HepG2 (cell line): ENCODE measurements around the gene MKS1. TPM values are rescaled to one million over a fixed set of nuclear protein-coding genes. Genes with fewer than 3 reads are reported as not detected.

Experiments used
- DNMT1 ChIP-seq: sonication (generic); formaldehyde crosslinking; IDR thresholded peaks from 2 replicates; pipeline ENCODE4 v1.5.1; 2020; ENCODE audit warnings: mild to moderate bottlenecking, missing genetic modification reagents
- FOXK1 ChIP-seq: sonication (generic); formaldehyde crosslinking; IDR thresholded peaks from 2 replicates; pipeline ENCODE4 v1.4.0; 2020; ENCODE audit warnings: low read depth, missing genetic modification reagents, borderline replicate concordance
- FOXO1 ChIP-seq: sonication (generic); formaldehyde crosslinking; IDR thresholded peaks from 2 replicates; pipeline ENCODE4 v1.4.0; 2020; ENCODE audit warnings: missing genetic modification reagents
- HNF4G ChIP-seq, 2 experiments: sonication (generic) in 1 of 2; formaldehyde crosslinking in 1 of 2; IDR thresholded peaks; 2 replicates each; pipeline versions ENCODE4 v1.4.0 to v1.6.1; 2011 to 2020; ENCODE audit warnings: borderline replicate concordance in 2 of 2, low read depth in 2 of 2, mild to moderate bottlenecking in 2 of 2, low read length in 1 of 2, missing genetic modification reagents in 1 of 2, moderate library complexity in 1 of 2
- KAT8 ChIP-seq: IDR thresholded peaks from 2 replicates; pipeline ENCODE4 v1.6.1; 2016; ENCODE audit warnings: missing genetic modification reagents, missing compliant biosample characterization
- KDM5B ChIP-seq: sonication (generic); formaldehyde crosslinking; IDR thresholded peaks from 2 replicates; pipeline ENCODE4 v1.4.0; 2020; ENCODE audit warnings: missing genetic modification reagents, mild to moderate bottlenecking, borderline replicate concordance
- SAP130 ChIP-seq: IDR thresholded peaks from 2 replicates; pipeline ENCODE4 v1.6.1; 2016; ENCODE audit warnings: low read depth
- YEATS4 ChIP-seq: sonication (generic); formaldehyde crosslinking; IDR thresholded peaks from 2 replicates; pipeline ENCODE4 v1.4.0; 2020; ENCODE audit warnings: missing genetic modification reagents, borderline replicate concordance
- ZC3H4 ChIP-seq: sonication (generic); formaldehyde crosslinking; IDR thresholded peaks from 2 replicates; pipeline ENCODE4 v1.4.0; 2020; ENCODE audit warnings: missing genetic modification reagents, borderline replicate concordance
- ZIK1 ChIP-seq: sonication (generic); formaldehyde crosslinking; IDR thresholded peaks from 2 replicates; pipeline ENCODE4 v1.5.0; 2020; ENCODE audit warnings: mild to moderate bottlenecking, low read depth, missing genetic modification reagents, borderline replicate concordance
- ZNF10 ChIP-seq: sonication (generic); formaldehyde crosslinking; IDR thresholded peaks from 2 replicates; pipeline ENCODE4 v1.4.0; 2020; ENCODE audit warnings: mild to moderate bottlenecking, low read depth, missing genetic modification reagents, borderline replicate concordance
- ZNF101 ChIP-seq: sonication (generic); formaldehyde crosslinking; IDR thresholded peaks from 2 replicates; pipeline ENCODE4 v1.4.0; 2020; ENCODE audit warnings: mild to moderate bottlenecking, low read depth, missing genetic modification reagents, borderline replicate concordance
- ZNF20 ChIP-seq: sonication (generic); formaldehyde crosslinking; IDR thresholded peaks from 2 replicates; pipeline ENCODE4 v1.4.0; 2020; ENCODE audit warnings: mild to moderate bottlenecking, moderate library complexity, missing genetic modification reagents
- ZNF549 ChIP-seq: sonication (generic); formaldehyde crosslinking; IDR thresholded peaks from 2 replicates; pipeline ENCODE4 v1.5.0; 2020; ENCODE audit warnings: missing genetic modification reagents
- ZNF670 ChIP-seq: sonication (generic); formaldehyde crosslinking; IDR thresholded peaks from 2 replicates; pipeline ENCODE4 v1.8.0; 2022; ENCODE audit warnings: mild to moderate bottlenecking, missing genetic modification reagents, borderline replicate concordance
- polyA plus RNA-seq, 8 experiments: library from polyadenylated mRNA; depleted of rRNA in 3 of 8; stranded (reverse) in 7 of 8; unstranded in 1 of 8; fragments of >200 nt; fragmentation: Illumina TruSeq in 4 of 8; extraction: Trizol in 4 of 8; gene quantifications; 2 replicates each; pipeline versions ENCODE4 v1.2.1 to v1.2.3, GENCODE V29; 2011 to 2016; ENCODE audit warnings: low read depth in 4 of 8, missing spikeins in 1 of 8, mixed read lengths in 1 of 8; ENCODE audit not compliant: insufficient read depth in 1 of 8
- total RNA-seq, 5 experiments: library from RNA; depleted of rRNA; stranded (reverse); fragments of >200 nt; fragmentation: Illumina TruSeq; extraction: Trizol; gene quantifications; 2 replicates each; pipeline ENCODE4 v1.2.3, GENCODE V29; 2016; ENCODE audit warnings: low read depth in 1 of 5
- TF ChIP-seq, protein P1 (sequence below): sonication (generic); formaldehyde crosslinking; IDR thresholded peaks from 2 replicates; pipeline ENCODE4 v1.4.0; 2020; ENCODE audit warnings: missing genetic modification reagents
- TF ChIP-seq, protein P2 (sequence below): sonication (generic); formaldehyde crosslinking; IDR thresholded peaks from 2 replicates; pipeline ENCODE4 v1.9.0; 2021; ENCODE audit warnings: missing genetic modification reagents, borderline replicate concordance
- TF ChIP-seq, protein P3 (sequence below): sonication (generic); formaldehyde crosslinking; IDR thresholded peaks from 2 replicates; pipeline ENCODE4 v1.4.0; 2020; ENCODE audit warnings: missing genetic modification reagents

MKS1 gene
- total and polyA plus RNA-seq, 2 of the 13 experiments (the other 11 are each of a cell fraction or from before 2014, with no cell fraction given) = 16.1 to 26.3 TPM

DNA sequence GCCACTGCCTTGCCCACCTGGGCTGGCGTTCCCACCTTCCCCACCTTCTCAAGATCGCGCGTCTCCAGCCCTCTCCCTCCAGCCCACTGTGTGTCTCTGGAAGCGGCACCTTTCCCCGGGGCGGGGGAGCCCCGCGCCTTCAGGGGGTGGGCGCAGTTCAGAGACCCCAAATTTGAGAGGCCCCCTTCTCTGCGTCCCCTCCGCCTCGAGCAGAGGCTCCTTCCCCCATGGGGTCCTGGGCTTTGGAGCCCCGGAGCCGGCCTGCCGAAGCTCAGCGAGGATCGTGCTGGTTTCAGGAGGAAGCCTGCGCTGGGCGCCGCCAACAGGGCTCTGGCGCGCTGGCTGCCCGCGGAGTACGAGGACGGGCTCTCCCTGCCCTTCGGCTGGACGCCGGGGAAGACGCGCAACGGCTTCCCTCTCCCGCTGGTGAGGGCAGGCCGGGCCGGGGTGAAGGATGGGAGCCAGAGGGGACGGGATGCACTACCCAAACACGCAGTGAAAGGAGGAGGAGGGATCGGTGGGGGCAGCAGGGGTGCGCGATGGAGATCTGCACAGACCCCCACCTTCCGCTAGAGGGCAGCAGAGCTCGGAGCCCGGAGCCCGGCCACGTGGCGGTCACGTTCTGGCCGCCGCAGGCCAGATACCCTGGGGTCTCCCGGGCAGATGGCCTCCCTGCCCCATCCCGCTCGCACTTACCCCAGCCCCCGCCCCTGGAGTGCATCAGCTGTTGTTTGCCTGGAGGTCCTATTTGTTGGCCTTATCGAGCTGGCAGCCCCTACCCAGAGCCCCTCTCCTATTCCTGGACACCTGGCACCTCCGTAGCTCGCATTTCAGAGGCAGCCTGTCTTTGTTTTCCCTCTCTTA lies 30.4 kb upstream of the MKS1 start (continued):
- TF ChIP-seq HNF4G (IDR thresholded peaks at IDR 0.05; ENCODE audit: borderline replicate concordance, low read depth, low read length) = no peak
- TF ChIP-seq HNF4G (CRISPR knock-in tag; IDR thresholded peaks at IDR 0.05; ENCODE audit: borderline replicate concordance, low read depth) = no peak
- TF ChIP-seq KAT8 = peak; percentile 59; the same call in 1 of the 2 replicates
- no peak for TF ChIP-seq ZNF101 (CRISPR knock-in tag)
- TF ChIP-seq, protein P1, sequence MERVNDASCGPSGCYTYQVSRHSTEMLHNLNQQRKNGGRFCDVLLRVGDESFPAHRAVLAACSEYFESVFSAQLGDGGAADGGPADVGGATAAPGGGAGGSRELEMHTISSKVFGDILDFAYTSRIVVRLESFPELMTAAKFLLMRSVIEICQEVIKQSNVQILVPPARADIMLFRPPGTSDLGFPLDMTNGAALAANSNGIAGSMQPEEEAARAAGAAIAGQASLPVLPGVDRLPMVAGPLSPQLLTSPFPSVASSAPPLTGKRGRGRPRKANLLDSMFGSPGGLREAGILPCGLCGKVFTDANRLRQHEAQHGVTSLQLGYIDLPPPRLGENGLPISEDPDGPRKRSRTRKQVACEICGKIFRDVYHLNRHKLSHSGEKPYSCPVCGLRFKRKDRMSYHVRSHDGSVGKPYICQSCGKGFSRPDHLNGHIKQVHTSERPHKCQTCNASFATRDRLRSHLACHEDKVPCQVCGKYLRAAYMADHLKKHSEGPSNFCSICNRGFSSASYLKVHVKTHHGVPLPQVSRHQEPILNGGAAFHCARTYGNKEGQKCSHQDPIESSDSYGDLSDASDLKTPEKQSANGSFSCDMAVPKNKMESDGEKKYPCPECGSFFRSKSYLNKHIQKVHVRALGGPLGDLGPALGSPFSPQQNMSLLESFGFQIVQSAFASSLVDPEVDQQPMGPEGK (CRISPR knock-in tag) = peak; percentile 65
- peak; percentile 48; the same call in 1 of the 2 replicates for TF ChIP-seq FOXO1 (CRISPR knock-in tag)
- TF ChIP-seq FOXK1 = no peak
- TF ChIP-seq SAP130 (CRISPR knock-in tag) = 0 out of 2 replicates have a peak, but pooled peaks have one; percentile 11
- TF ChIP-seq ZNF20 (CRISPR knock-in tag) = no peak
- TF ChIP-seq ZNF670 (CRISPR knock-in tag) = no peak
- no peak for TF ChIP-seq ZNF549 (CRISPR knock-in tag)
- peak; percentile 98 for TF ChIP-seq KDM5B
- TF ChIP-seq, protein P2, sequence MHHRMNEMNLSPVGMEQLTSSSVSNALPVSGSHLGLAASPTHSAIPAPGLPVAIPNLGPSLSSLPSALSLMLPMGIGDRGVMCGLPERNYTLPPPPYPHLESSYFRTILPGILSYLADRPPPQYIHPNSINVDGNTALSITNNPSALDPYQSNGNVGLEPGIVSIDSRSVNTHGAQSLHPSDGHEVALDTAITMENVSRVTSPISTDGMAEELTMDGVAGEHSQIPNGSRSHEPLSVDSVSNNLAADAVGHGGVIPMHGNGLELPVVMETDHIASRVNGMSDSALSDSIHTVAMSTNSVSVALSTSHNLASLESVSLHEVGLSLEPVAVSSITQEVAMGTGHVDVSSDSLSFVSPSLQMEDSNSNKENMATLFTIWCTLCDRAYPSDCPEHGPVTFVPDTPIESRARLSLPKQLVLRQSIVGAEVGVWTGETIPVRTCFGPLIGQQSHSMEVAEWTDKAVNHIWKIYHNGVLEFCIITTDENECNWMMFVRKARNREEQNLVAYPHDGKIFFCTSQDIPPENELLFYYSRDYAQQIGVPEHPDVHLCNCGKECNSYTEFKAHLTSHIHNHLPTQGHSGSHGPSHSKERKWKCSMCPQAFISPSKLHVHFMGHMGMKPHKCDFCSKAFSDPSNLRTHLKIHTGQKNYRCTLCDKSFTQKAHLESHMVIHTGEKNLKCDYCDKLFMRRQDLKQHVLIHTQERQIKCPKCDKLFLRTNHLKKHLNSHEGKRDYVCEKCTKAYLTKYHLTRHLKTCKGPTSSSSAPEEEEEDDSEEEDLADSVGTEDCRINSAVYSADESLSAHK = no peak
- TF ChIP-seq YEATS4 (CRISPR knock-in tag) = 0 out of 2 replicates have a peak, but pooled peaks have one; percentile 55
- TF ChIP-seq, protein P3, sequence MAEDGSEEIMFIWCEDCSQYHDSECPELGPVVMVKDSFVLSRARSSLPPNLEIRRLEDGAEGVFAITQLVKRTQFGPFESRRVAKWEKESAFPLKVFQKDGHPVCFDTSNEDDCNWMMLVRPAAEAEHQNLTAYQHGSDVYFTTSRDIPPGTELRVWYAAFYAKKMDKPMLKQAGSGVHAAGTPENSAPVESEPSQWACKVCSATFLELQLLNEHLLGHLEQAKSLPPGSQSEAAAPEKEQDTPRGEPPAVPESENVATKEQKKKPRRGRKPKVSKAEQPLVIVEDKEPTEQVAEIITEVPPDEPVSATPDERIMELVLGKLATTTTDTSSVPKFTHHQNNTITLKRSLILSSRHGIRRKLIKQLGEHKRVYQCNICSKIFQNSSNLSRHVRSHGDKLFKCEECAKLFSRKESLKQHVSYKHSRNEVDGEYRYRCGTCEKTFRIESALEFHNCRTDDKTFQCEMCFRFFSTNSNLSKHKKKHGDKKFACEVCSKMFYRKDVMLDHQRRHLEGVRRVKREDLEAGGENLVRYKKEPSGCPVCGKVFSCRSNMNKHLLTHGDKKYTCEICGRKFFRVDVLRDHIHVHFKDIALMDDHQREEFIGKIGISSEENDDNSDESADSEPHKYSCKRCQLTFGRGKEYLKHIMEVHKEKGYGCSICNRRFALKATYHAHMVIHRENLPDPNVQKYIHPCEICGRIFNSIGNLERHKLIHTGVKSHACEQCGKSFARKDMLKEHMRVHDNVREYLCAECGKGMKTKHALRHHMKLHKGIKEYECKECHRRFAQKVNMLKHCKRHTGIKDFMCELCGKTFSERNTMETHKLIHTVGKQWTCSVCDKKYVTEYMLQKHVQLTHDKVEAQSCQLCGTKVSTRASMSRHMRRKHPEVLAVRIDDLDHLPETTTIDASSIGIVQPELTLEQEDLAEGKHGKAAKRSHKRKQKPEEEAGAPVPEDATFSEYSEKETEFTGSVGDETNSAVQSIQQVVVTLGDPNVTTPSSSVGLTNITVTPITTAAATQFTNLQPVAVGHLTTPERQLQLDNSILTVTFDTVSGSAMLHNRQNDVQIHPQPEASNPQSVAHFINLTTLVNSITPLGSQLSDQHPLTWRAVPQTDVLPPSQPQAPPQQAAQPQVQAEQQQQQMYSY (CRISPR knock-in tag) = no peak
- TF ChIP-seq ZNF10 (CRISPR knock-in tag) = no peak
- TF ChIP-seq ZC3H4 (CRISPR knock-in tag) = no peak
- TF ChIP-seq ZIK1 (CRISPR knock-in tag) = peak; percentile 80; the same call in 1 of the 2 replicates
- TF ChIP-seq DNMT1 (CRISPR knock-in tag) = no peak
